IMR-90 (cell line): ENCODE results near the gene FAM149A. TPM values are rescaled to one million over a fixed set of nuclear protein-coding genes. Genes with fewer than 3 reads are reported as not detected.

ENCODE experiments used
- ATAC-seq: fragments of 200-7000 bp; cut with Tn5 transposase; 2 replicates; pipeline ENCODE4 v1.9.1; 2020; ENCODE audit warnings: low read depth, mild to moderate bottlenecking, moderate library complexity
- BruUV-seq: library from RNA; stranded (reverse); fragments of 400-500 nt; replicated peaks from 2 replicates; lab custom pipeline; 2021; lab: Mats Ljungman, UMichigan
- CTCF ChIA-PET: fragments of 300-600 bp; formaldehyde crosslinking; extraction: SDS; loops from one replicate; lab custom pipeline; 2021; ENCODE audit warnings: antibody characterized with exemption; lab: Yijun Ruan, JAX
- POLR2A ChIA-PET: fragments of 300-600 bp; sonication (Branson Sonifier 250); formaldehyde crosslinking; loops from one replicate; lab custom pipeline; 2022; ENCODE audit warnings: antibody characterized with exemption; ENCODE audit not compliant: unreplicated experiment; lab: Charles Lee
- DNase-seq: peaks from one replicate; pipeline ENCODE4 v3.0.0; 2013
- H2AFZ ChIP-seq: replicated peaks from 2 replicates; pipeline ENCODE3; 2013; ENCODE audit warnings: low read length, mild to moderate bottlenecking; ENCODE audit not compliant: poor library complexity
- H2AK5ac ChIP-seq: 2 replicates; pipeline ENCODE4 v1.6.1; 2013; ENCODE audit warnings: low read depth, low read length, inconsistent platforms
- H2AK9ac ChIP-seq: replicated peaks from 2 replicates; pipeline ENCODE3; 2013; ENCODE audit warnings: mild to moderate bottlenecking, low read depth, low read length, moderate library complexity; ENCODE audit not compliant: poor library complexity
- H2BK120ac ChIP-seq: 2 replicates; pipeline ENCODE4 v1.6.1; 2013; ENCODE audit warnings: low read depth, low read length, inconsistent platforms
- H2BK15ac ChIP-seq: 3 replicates; pipeline ENCODE4 v1.6.1; 2013; ENCODE audit warnings: low read depth, low read length, inconsistent platforms
- H2BK20ac ChIP-seq: 2 replicates; pipeline ENCODE4 v1.6.1; 2013; ENCODE audit warnings: low read depth, mild to moderate bottlenecking, inconsistent platforms, low read length, moderate library complexity
- H2BK5ac ChIP-seq: 2 replicates; pipeline ENCODE4 v1.6.1; 2013; ENCODE audit warnings: mild to moderate bottlenecking, low read depth, low read length, inconsistent platforms; ENCODE audit not compliant: poor library complexity, severe bottlenecking
- H3K14ac ChIP-seq: replicated peaks from 2 replicates; pipeline ENCODE4 v1.6.1; 2013; ENCODE audit warnings: low read depth, low read length, inconsistent platforms
- H3K18ac ChIP-seq: 2 replicates; pipeline ENCODE4 v1.6.1; 2013; ENCODE audit warnings: low read depth, low read length, control low read depth
- H3K23ac ChIP-seq: 2 replicates; pipeline ENCODE4 v1.6.1; 2013; ENCODE audit warnings: low read depth, low read length, inconsistent platforms
- H3K27ac ChIP-seq: 2 replicates; pipeline ENCODE4 v1.5.1; 2013; ENCODE audit warnings: mild to moderate bottlenecking, control low read depth, low read length; ENCODE audit not compliant: insufficient read depth
- H3K27me3 ChIP-seq: 2 replicates; pipeline ENCODE4 v1.6.1; 2013; ENCODE audit warnings: low read length; ENCODE audit not compliant: control insufficient read depth, insufficient read depth
- H3K36me3 ChIP-seq: 2 replicates; pipeline ENCODE4 v1.6.1; 2013; ENCODE audit warnings: low read length, mixed read lengths; ENCODE audit not compliant: control insufficient read depth, insufficient read depth
- H3K4ac ChIP-seq: 2 replicates; pipeline ENCODE4 v1.6.1; 2013; ENCODE audit warnings: low read depth, low read length, inconsistent platforms
- H3K4me1 ChIP-seq: 2 replicates; pipeline ENCODE4 v1.6.1; 2013; ENCODE audit warnings: low read length, mixed read lengths; ENCODE audit not compliant: control insufficient read depth, insufficient read depth
- H3K4me2 ChIP-seq: 2 replicates; pipeline ENCODE4 v1.6.1; 2013; ENCODE audit warnings: low read depth, mild to moderate bottlenecking, control low read depth, low read length, moderate library complexity
- H3K4me3 ChIP-seq: 2 replicates; pipeline ENCODE4 v1.5.1; 2013; ENCODE audit warnings: low read depth, mild to moderate bottlenecking, control low read depth, low read length, moderate library complexity; ENCODE audit not compliant: insufficient read depth
- H3K56ac ChIP-seq: 2 replicates; pipeline ENCODE4 v1.6.1; 2013; ENCODE audit warnings: low read length, inconsistent platforms; ENCODE audit not compliant: insufficient read depth; ENCODE audit errors: extremely low read depth
- H3K79me1 ChIP-seq, 2 experiments: 2 replicates each; pipeline ENCODE4 v1.6.1; 2013; ENCODE audit warnings: low read length in 2 of 2, inconsistent platforms in 1 of 2, low read depth in 1 of 2
- H3K9ac ChIP-seq: 2 replicates; pipeline ENCODE4 v1.6.1; 2013; ENCODE audit warnings: low read depth, low read length, control low read depth
- H3K9me1 ChIP-seq: 2 replicates; pipeline ENCODE4 v1.6.1; 2013; ENCODE audit warnings: low read length, inconsistent platforms; ENCODE audit not compliant: insufficient read depth
- H3K9me3 ChIP-seq: 2 replicates; pipeline ENCODE4 v1.6.1; 2013; ENCODE audit warnings: low read length; ENCODE audit not compliant: control insufficient read depth, insufficient read depth
- H4K20me1 ChIP-seq: 2 replicates; pipeline ENCODE4 v1.6.1; 2013; ENCODE audit warnings: low read length, inconsistent platforms; ENCODE audit not compliant: insufficient read depth
- H4K5ac ChIP-seq: 2 replicates; pipeline ENCODE4 v1.6.1; 2013; ENCODE audit warnings: mild to moderate bottlenecking, low read depth, low read length, control low read depth
- H4K8ac ChIP-seq, 2 experiments: 2 replicates each; pipeline ENCODE4 v1.6.1; 2013; ENCODE audit warnings: low read depth in 2 of 2, low read length in 2 of 2, control low read depth in 1 of 2, inconsistent platforms in 1 of 2
- H4K91ac ChIP-seq: 2 replicates; pipeline ENCODE4 v1.6.1; 2013; ENCODE audit warnings: low read depth, low read length, inconsistent platforms; ENCODE audit not compliant: insufficient read depth
- BHLHE40 ChIP-seq: fragments of 150-350 bp; IDR thresholded peaks from 2 replicates; pipeline ENCODE4 v1.6.1; 2016; ENCODE audit warnings: mild to moderate bottlenecking, low read depth, low read length
- CEBPB ChIP-seq: IDR thresholded peaks from 2 replicates; pipeline ENCODE4 v1.6.1; 2012; ENCODE audit warnings: low read depth, low read length, improper control_type of control experiment
- CHD1 ChIP-seq: IDR thresholded peaks from 2 replicates; pipeline ENCODE4 v1.6.1; 2012; ENCODE audit warnings: low read depth, low read length, improper control_type of control experiment
- CTCF ChIP-seq: conservative IDR thresholded peaks from 2 replicates; pipeline ENCODE4 v1.5.1; 2012; ENCODE audit warnings: mild to moderate bottlenecking, low read depth, low read length, improper control_type of control experiment
- ELK1 ChIP-seq: fragments of 150-350 bp; IDR thresholded peaks from 2 replicates; pipeline ENCODE4 v1.6.1; 2016; ENCODE audit warnings: low read depth, mild to moderate bottlenecking, low read length, moderate library complexity, borderline replicate concordance
- FOS ChIP-seq: fragments of 150-350 bp; IDR thresholded peaks from 2 replicates; pipeline ENCODE4 v1.6.1; 2016; ENCODE audit warnings: low read depth, low read length
- MAFK ChIP-seq: IDR thresholded peaks from 2 replicates; pipeline ENCODE4 v1.6.1; 2012; ENCODE audit warnings: low read depth, low read length, improper control_type of control experiment
- MAZ ChIP-seq: IDR thresholded peaks from 2 replicates; pipeline ENCODE4 v1.6.1; 2012; ENCODE audit warnings: low read depth, mild to moderate bottlenecking, low read length, improper control_type of control experiment, moderate library complexity, borderline replicate concordance
- MXI1 ChIP-seq: IDR thresholded peaks from 2 replicates; pipeline ENCODE4 v1.6.1; 2012; ENCODE audit warnings: low read depth, mild to moderate bottlenecking, low read length, moderate library complexity, borderline replicate concordance
- NFE2L2 ChIP-seq: fragments of 150-350 bp; IDR thresholded peaks from 2 replicates; pipeline ENCODE4 v1.6.1; 2016; ENCODE audit warnings: low read depth, mild to moderate bottlenecking, low read length
- POLR2A ChIP-seq: IDR thresholded peaks from 2 replicates; pipeline ENCODE4 v1.6.1; 2012; ENCODE audit warnings: mild to moderate bottlenecking, low read depth, low read length
- RAD21 ChIP-seq: IDR thresholded peaks from 2 replicates; pipeline ENCODE4 v1.6.1; 2012; ENCODE audit warnings: low read length, improper control_type of control experiment
- RCOR1 ChIP-seq: IDR thresholded peaks from 2 replicates; pipeline ENCODE4 v1.6.1; 2012; ENCODE audit warnings: mild to moderate bottlenecking, low read length, improper control_type of control experiment; ENCODE audit not compliant: insufficient replicate concordance
- RFX5 ChIP-seq: IDR thresholded peaks from 2 replicates; pipeline ENCODE4 v1.8.0; 2012; ENCODE audit warnings: low read depth, mild to moderate bottlenecking, low read length, moderate library complexity
- SMC3 ChIP-seq: fragments of 150-350 bp; IDR thresholded peaks from 2 replicates; pipeline ENCODE4 v1.6.1; 2016; ENCODE audit warnings: low read depth, mild to moderate bottlenecking, antibody characterized with exemption, low read length, moderate library complexity
- USF2 ChIP-seq: fragments of 150-350 bp; IDR thresholded peaks from 2 replicates; pipeline ENCODE4 v1.6.1; 2017; ENCODE audit warnings: mild to moderate bottlenecking, antibody characterized with exemption, low read length, low read depth
- whole genome bisulfite sequencing, 2 experiments: methylation state at CpG; one replicate each; pipeline versions ENCODE4 v1.1.5 to v1.1.7; 2013; ENCODE audit warnings: missing lambda C conversion rate in 2 of 2; ENCODE audit not compliant: insufficient read length in 1 of 2; ENCODE audit errors: extremely low coverage in 2 of 2; 5-methylcytosine and 5-hydroxymethylcytosine counted together
- dilution Hi-C: fragments of 300-500 bp; cut with HindIII; formaldehyde crosslinking; loops from one replicate; pipeline ENCODE4 v1.14.3; 2018; ENCODE audit warnings: low sequenced_read_pairs; ENCODE audit not compliant: unreplicated experiment
- in situ Hi-C: fragments of 300-500 bp; cut with MboI; formaldehyde crosslinking; loops from 3 replicates; pipeline ENCODE4 v1.14.3; 2019; ENCODE audit warnings: low sequenced_read_pairs, inconsistent platforms, mixed read lengths
- intact Hi-C: fragments of 100-400 bp; cut with micrococcal nuclease; formaldehyde crosslinking; loops from 2 replicates; pipeline ENCODE4 v1.10.0; 2022
- polyA plus RNA-seq, 3 experiments: library from polyadenylated mRNA; depleted of rRNA; stranded (reverse); fragments of >200 nt; gene quantifications; 2 replicates each; pipeline ENCODE4 v1.2.3, GENCODE V29; 2012; ENCODE audit warnings: low replicate concordance in 1 of 3
- total RNA-seq: library from RNA; depleted of rRNA; stranded (reverse); fragments of >200 nt; gene quantifications from 2 replicates; pipeline ENCODE4 v1.2.3, GENCODE V29; 2012

The FAM149A gene
- total and polyA plus RNA-seq, 2 of the 4 experiments (the other 2 are of a cell fraction) = 0.54 to 0.70 TPM

GRCh38 chr4:186074189-186074588 is 30.3 kb upstream of the FAM149A start:
- no peak overlapping the region for H3K18ac ChIP-seq
- no peak overlapping the region for H2BK15ac ChIP-seq
- H3K56ac ChIP-seq = no peak overlapping the region
- no CpG with 5 or more reads among the region's 7 CpGs for WGBS, 2 experiments
- H4K8ac ChIP-seq = no peak overlapping the region
- H3K4me2 ChIP-seq = no peak overlapping the region
- no peak overlapping the region for H3K23ac ChIP-seq
- H2AK9ac ChIP-seq = no peak overlapping the region
- H3K4me3 ChIP-seq = no peak overlapping the region
- H3K27ac ChIP-seq = no peak overlapping the region
- no peak overlapping the region for H2BK120ac ChIP-seq
- H3K14ac ChIP-seq = no peak overlapping the region
- H2AK5ac ChIP-seq = no peak overlapping the region
- H3K36me3 ChIP-seq = no peaks in the 10 kb centered on the region
- no peak overlapping the region for H2BK5ac ChIP-seq
- no peak overlapping the region for H2BK20ac ChIP-seq
- no TSS peak for BruUV-seq
- no peaks in the 10 kb centered on the region; the same call in 1 of the 2 replicates for H3K9me1 ChIP-seq
- ATAC-seq (no peak), DNase-seq (no peak)
- no peak for TF ChIP-seq CHD1
- TF ChIP-seq POLR2A = no peak
- TF ChIP-seq RAD21 = no peak
- TF ChIP-seq CEBPB = no peak
- TF ChIP-seq RCOR1 = no peak
- TF ChIP-seq RFX5 = no peak
- no peak for TF ChIP-seq NFE2L2
- TF ChIP-seq ELK1 = no peak
- TF ChIP-seq USF2 = no peak
- TF ChIP-seq BHLHE40 = no peak
- TF ChIP-seq MAZ = no peak
- TF ChIP-seq MXI1 = no peak
- no peak for TF ChIP-seq SMC3
- TF ChIP-seq MAFK = no peak
- no peak for TF ChIP-seq FOS
- TF ChIP-seq CTCF = no peak
- H4K5ac ChIP-seq = no peak overlapping the region
- H4K91ac ChIP-seq = no peak overlapping the region
- POLR2A ChIA-PET = no interaction called here
- H3K9me3 ChIP-seq = no peaks in the 10 kb centered on the region
- in situ Hi-C loops = no loop called here
- no peaks in the 10 kb centered on the region for H3K4me1 ChIP-seq
- intact Hi-C loops = no loop called here
- H4K20me1 ChIP-seq = no peaks in the 10 kb centered on the region
- dilution Hi-C loops = no loop called here
- no peak overlapping the region for H3K9ac ChIP-seq
- CTCF ChIA-PET = interaction anchor here (0.8 kb wide), 1 partner anchor 9 kb away, joined by 3 read pairs; no protein-coding TSS in a partner anchor
- H3K79me1 ChIP-seq = no peaks in the 10 kb centered on the region
- no peak overlapping the region for H2AFZ ChIP-seq
- H3K27me3 ChIP-seq = no peaks in the 10 kb centered on the region
- H3K4ac ChIP-seq = no peak overlapping the region
